Right atrium auricular region (tissue), 2 donors: ENCODE measurements around the gene AUNIP. TPM values are rescaled to one million over a fixed set of nuclear protein-coding genes. Genes with fewer than 3 reads are reported as not detected.

Source experiments
- DNase-seq: peaks from one replicate; pipeline ENCODE4 v3.0.0-alpha.2; 2019; ENCODE audit warnings: low spot score
- H3K27ac ChIP-seq, 2 donors: fragments of 200-600 bp; sonication (generic); 1 replicate in 1 of 2; 2 replicates in 1 of 2; pipeline ENCODE4 v1.5.1; 2016 to 2019
- H3K27me3 ChIP-seq, 2 donors: fragments of 200-600 bp; sonication (generic); one replicate each; pipeline versions ENCODE4 v1.5.1 to v1.6.0; 2017 to 2019
- H3K36me3 ChIP-seq: fragments of 200-600 bp; sonication (generic); one replicate; pipeline ENCODE4 v1.5.1; 2016
- H3K4me1 ChIP-seq, 2 donors: fragments of 200-600 bp; sonication (generic); one replicate each; pipeline versions ENCODE4 v1.5.1 to v1.6.0; 2017 to 2019
- H3K4me3 ChIP-seq, 2 donors: fragments of 200-600 bp; sonication (generic); 1 replicate in 1 of 2; 2 replicates in 1 of 2; pipeline ENCODE4 v1.5.1; 2017 to 2019; ENCODE audit warnings: mild to moderate bottlenecking in 1 of 2, moderate library complexity in 1 of 2
- H3K9me3 ChIP-seq, 2 donors: fragments of 200-600 bp; sonication (generic); one replicate each; pipeline ENCODE4 v1.5.1; 2019
- total RNA-seq, 2 donors: library from RNA; depleted of rRNA; stranded (reverse); fragments of >200 nt; gene quantifications; one replicate each; pipeline ENCODE4 v1.1.0, GENCODE V29; 2016
- TF ChIP-seq, protein P1 (sequence below), 2 donors: fragments of 200-600 bp; sonication (generic); IDR thresholded peaks; one replicate each; pipeline ENCODE4 v1.5.1; 2019; ENCODE audit warnings: antibody characterized with exemption in 2 of 2

The AUNIP gene
- total RNA-seq, 2 donors from 2014 or later: not detected

DNA sequence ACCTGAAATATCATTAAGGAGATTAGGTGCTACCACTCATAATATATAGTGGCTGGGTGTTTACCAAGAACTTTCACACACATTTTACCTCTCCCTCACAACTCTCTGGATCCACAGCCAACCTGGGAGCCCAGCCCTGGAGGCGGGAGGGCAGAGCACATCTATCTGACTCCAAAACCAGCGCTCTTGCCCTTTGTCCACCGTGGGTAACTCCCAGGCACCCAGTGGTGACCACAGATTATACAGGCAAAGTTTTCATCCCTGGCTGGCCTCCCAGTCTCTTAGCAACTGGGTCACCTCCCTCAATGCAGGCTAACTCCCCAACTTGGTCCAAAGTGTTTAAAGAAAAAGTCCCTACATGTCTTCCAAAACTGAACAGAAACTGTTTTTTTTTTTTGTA is 13.9 kb upstream of the AUNIP start:
- H3K4me1 ChIP-seq: peaks cover 0 to 26% of the 10 kb centered on the region in 2 donors
- no peaks in the 10 kb centered on the region for H3K9me3 ChIP-seq
- H3K4me3 ChIP-seq: no peak overlapping the region
- no peaks in the 10 kb centered on the region for H3K27me3 ChIP-seq
- TF ChIP-seq, protein P1, sequence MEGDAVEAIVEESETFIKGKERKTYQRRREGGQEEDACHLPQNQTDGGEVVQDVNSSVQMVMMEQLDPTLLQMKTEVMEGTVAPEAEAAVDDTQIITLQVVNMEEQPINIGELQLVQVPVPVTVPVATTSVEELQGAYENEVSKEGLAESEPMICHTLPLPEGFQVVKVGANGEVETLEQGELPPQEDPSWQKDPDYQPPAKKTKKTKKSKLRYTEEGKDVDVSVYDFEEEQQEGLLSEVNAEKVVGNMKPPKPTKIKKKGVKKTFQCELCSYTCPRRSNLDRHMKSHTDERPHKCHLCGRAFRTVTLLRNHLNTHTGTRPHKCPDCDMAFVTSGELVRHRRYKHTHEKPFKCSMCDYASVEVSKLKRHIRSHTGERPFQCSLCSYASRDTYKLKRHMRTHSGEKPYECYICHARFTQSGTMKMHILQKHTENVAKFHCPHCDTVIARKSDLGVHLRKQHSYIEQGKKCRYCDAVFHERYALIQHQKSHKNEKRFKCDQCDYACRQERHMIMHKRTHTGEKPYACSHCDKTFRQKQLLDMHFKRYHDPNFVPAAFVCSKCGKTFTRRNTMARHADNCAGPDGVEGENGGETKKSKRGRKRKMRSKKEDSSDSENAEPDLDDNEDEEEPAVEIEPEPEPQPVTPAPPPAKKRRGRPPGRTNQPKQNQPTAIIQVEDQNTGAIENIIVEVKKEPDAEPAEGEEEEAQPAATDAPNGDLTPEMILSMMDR (IDR thresholded peaks at IDR 0.05): no peak
- H3K36me3 ChIP-seq: no peaks in the 10 kb centered on the region
- no peak overlapping the region for H3K27ac ChIP-seq
- DNase-seq: no peak

DNA sequence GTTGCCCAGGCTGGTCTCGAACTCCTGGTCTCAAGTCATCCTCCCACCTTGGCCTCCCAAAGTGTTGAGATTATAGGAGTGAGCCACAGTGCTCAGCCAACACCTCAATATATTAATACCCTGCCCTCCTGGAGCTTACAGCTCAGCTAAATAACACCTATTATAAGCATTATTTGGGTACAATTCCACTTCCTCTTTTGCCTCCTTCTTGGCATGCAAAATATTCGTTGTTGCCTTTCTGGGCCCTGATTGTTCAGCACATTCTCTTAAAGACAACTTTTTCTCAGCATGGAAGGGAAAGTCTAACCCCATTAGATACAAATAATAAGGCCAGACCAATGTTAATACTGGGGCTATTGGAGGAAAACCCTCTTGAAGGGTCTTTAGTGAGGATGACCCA is 13.5 kb upstream of the AUNIP start:
- Histone ChIP-seq H3K36me3 (no peaks in the 10 kb centered on the region), H3K27ac (no peak overlapping the region)

DNA sequence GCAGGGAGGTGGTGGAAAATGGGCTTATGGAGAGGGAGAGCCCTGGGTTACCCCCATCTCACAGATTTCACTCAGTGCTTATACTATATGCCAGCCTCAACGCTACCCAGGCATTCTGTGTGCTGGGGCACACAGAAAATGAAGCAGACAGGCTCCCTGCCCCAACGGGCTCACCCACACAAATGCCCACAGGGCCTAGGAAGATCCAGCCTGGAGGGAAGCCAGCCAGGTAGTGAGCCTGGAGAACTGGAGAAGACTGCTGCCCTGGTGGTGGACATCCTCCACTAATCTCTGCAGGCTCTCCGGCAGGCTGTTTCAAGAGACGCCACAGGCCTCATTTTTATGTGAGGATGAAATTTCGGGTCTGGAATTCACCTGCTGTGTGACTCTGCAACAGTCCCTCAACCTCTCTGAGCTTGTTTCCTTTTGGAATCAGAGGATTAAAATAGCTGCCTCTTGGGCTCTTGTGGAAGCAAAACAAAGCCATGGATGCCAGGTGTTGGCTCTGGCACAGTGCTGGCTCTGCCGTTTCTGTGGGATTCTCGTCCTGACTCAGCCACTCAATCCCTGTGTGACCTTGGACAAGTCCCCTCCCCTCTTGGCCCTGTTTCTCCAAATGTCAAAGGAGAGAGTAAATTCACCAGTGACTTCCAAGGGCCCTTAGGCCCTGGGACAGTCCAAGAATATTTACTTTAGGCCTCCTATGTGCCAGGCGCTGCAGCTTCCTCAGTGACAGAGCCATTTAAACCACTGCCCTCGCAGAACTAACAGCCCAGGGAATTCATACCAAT is 12.6 kb upstream of the AUNIP start:
- Histone ChIP-seq H3K4me1 (peaks cover 0 to 26% of the 10 kb centered on the region in 2 donors), H3K27ac (no peak overlapping the region), H3K9me3 (no peaks in the 10 kb centered on the region), H3K4me3 (no peak overlapping the region), H3K36me3 (no peaks in the 10 kb centered on the region), H3K27me3 (no peaks in the 10 kb centered on the region)
- TF ChIP-seq, protein P1 (IDR thresholded peaks at IDR 0.05): no peak
- DNase-seq: no peak

More for the DNA sequence above, 13.5 kb upstream of the AUNIP start:
- H3K27me3 ChIP-seq: no peaks in the 10 kb centered on the region
- H3K4me1 ChIP-seq: peaks cover 0 to 26% of the 10 kb centered on the region in 2 donors
- no peak for DNase-seq
- no peaks in the 10 kb centered on the region for H3K9me3 ChIP-seq
- TF ChIP-seq, protein P1 (IDR thresholded peaks at IDR 0.05): no peak
- no peak overlapping the region for H3K4me3 ChIP-seq

- H3K4me1 ChIP-seq: peaks cover 0 to 25% of the 10 kb centered on the region in 2 donors
- no peaks in the 10 kb centered on the region for H3K9me3 ChIP-seq
- no peak overlapping the region for H3K27ac ChIP-seq
- no peaks in the 10 kb centered on the region for H3K36me3 ChIP-seq
- H3K27me3 ChIP-seq: no peaks in the 10 kb centered on the region
- TF ChIP-seq, protein P1 (IDR thresholded peaks at IDR 0.05): no peak
- no peak for DNase-seq
- no peak overlapping the region for H3K4me3 ChIP-seq
Observed at GRCh38 chr1:25871086-25871703, 11.9 kb upstream of the AUNIP start.

GRCh38 chr1:25870614-25871013 is 11.4 kb upstream of the AUNIP start:
- H3K36me3 ChIP-seq: no peaks in the 10 kb centered on the region
- H3K4me3 ChIP-seq: no peak overlapping the region
- no peak for DNase-seq
- H3K27ac ChIP-seq: no peak overlapping the region
- peaks cover 0 to 21% of the 10 kb centered on the region in 2 donors for H3K4me1 ChIP-seq
- TF ChIP-seq, protein P1 (IDR thresholded peaks at IDR 0.05): no peak
- H3K27me3 ChIP-seq: no peaks in the 10 kb centered on the region
- H3K9me3 ChIP-seq: no peaks in the 10 kb centered on the region
